ENCODE measurements around the gene ERBB4. TPM values are rescaled to one million over a fixed set of nuclear protein-coding genes. Genes with fewer than 3 reads are reported as not detected.

ERBB4 gene
- polyA plus RNA-seq, 1 experiment = not detected

GRCh38 chr2:212156088-212156487, 382.5 kb downstream of the ERBB4 start:
- no peak overlapping the region for H3K4me3 ChIP-seq (ENCODE audit: low read depth, low read length)
- no peak for DNase-seq (ENCODE audit: low read depth, low spot score)
- H3K27me3 ChIP-seq (ENCODE audit: control insufficient read depth, insufficient read depth, low read length) = no peaks in the 10 kb centered on the region
- H3K9me3 ChIP-seq (ENCODE audit: control insufficient read depth, insufficient read depth, low read length) = no peaks in the 10 kb centered on the region
- no peak overlapping the region for H3K27ac ChIP-seq (ENCODE audit: low read depth, low read length)
- ChIA-PET CTCF (interaction anchor here (1.1 kb wide), 1 partner anchor 10 kb away, joined by 3 read pairs; no protein-coding TSS in a partner anchor), POLR2A (no interaction called here)
- no peak for TF ChIP-seq CTCF (IDR thresholded peaks at IDR 0.05; ENCODE audit: low read depth, low read length)

- POLR2A ChIA-PET = no interaction called here
- Histone ChIP-seq H3K4me3 (ENCODE audit: low read depth, low read length) (no peak overlapping the region), H3K27ac (ENCODE audit: low read depth, low read length) (no peak overlapping the region), H3K27me3 (ENCODE audit: control insufficient read depth, insufficient read depth, low read length) (no peaks in the 10 kb centered on the region), H3K9me3 (ENCODE audit: control insufficient read depth, insufficient read depth, low read length) (no peaks in the 10 kb centered on the region)
- no peak for DNase-seq (ENCODE audit: low read depth, low spot score)
- no peak for TF ChIP-seq CTCF (IDR thresholded peaks at IDR 0.05; ENCODE audit: low read depth, low read length)
- CTCF ChIA-PET = interaction anchor here (1.2 kb wide), 1 partner anchor 150 kb away, joined by 3 read pairs; no protein-coding TSS in a partner anchor
Measured at GRCh38 chr2:212154477-212154878, 384.1 kb downstream of the ERBB4 start.

- CTCF ChIA-PET = no interaction called here
Measured at GRCh38 chr2:212153923-212154322, 384.7 kb downstream of the ERBB4 start.

GRCh38 chr2:212147921-212148513, 390.6 kb downstream of the ERBB4 start:
- DNase-seq (ENCODE audit: low read depth, low spot score) = no peak
- Histone ChIP-seq H3K9me3 (ENCODE audit: control insufficient read depth, insufficient read depth, low read length) (no peaks in the 10 kb centered on the region), H3K27me3 (ENCODE audit: control insufficient read depth, insufficient read depth, low read length) (no peaks in the 10 kb centered on the region), H3K4me3 (ENCODE audit: low read depth, low read length) (no peak overlapping the region), H3K27ac (ENCODE audit: low read depth, low read length) (no peak overlapping the region)
- POLR2A ChIA-PET = no interaction called here
- TF ChIP-seq CTCF (IDR thresholded peaks at IDR 0.05; ENCODE audit: low read depth, low read length) = peak; percentile 48
- CTCF ChIA-PET = no interaction called here

More at GRCh38 chr2:212153923-212154322, 384.7 kb downstream of the ERBB4 start:
- no peak for DNase-seq (ENCODE audit: low read depth, low spot score)
- H3K4me3 ChIP-seq (ENCODE audit: low read depth, low read length) = no peak overlapping the region
- H3K27me3 ChIP-seq (ENCODE audit: control insufficient read depth, insufficient read depth, low read length) = no peaks in the 10 kb centered on the region
- no peaks in the 10 kb centered on the region for H3K9me3 ChIP-seq (ENCODE audit: control insufficient read depth, insufficient read depth, low read length)
- POLR2A ChIA-PET = no interaction called here
- TF ChIP-seq CTCF (IDR thresholded peaks at IDR 0.05; ENCODE audit: low read depth, low read length) = no peak
- no peak overlapping the region for H3K27ac ChIP-seq (ENCODE audit: low read depth, low read length)

- H3K27ac ChIP-seq (ENCODE audit: low read depth, low read length) = no peak overlapping the region
- no peaks in the 10 kb centered on the region for H3K9me3 ChIP-seq (ENCODE audit: control insufficient read depth, insufficient read depth, low read length)
- DNase-seq (ENCODE audit: low read depth, low spot score) = no peak
- no peaks in the 10 kb centered on the region for H3K27me3 ChIP-seq (ENCODE audit: control insufficient read depth, insufficient read depth, low read length)
- TF ChIP-seq CTCF (IDR thresholded peaks at IDR 0.05; ENCODE audit: low read depth, low read length) = no peak
- no peak overlapping the region for H3K4me3 ChIP-seq (ENCODE audit: low read depth, low read length)
- CTCF ChIA-PET = interaction anchor here (0.6 to 1.5 kb wide), 7 partner anchors 9 to 1662 kb away, joined by 3 read pairs; no protein-coding TSS in a partner anchor
- POLR2A ChIA-PET = interaction anchor here (0.6 kb wide), 1 partner anchor 358 kb away, joined by 3 read pairs; no protein-coding TSS in a partner anchor
Measured at GRCh38 chr2:212146416-212146815, 392.2 kb downstream of the ERBB4 start.
